HG02678 (cell line): ENCODE results near the gene ADRB1.

Experiments used
- ATAC-seq: cut with Tn5 transposase; IDR thresholded peaks from one replicate; pipeline ENCODE4 v1.9.1; 2021; ENCODE audit warnings: mild to moderate bottlenecking, moderate library complexity; ENCODE audit not compliant: unreplicated experiment

ADRB1 gene

GRCh38 chr10:114043532-114044246 lies at the start of gene ADRB1:
ADRB1 (plus strand) TSS chr10:114043866; CDS start chr10:114044133, 267 bp downstream.
- ATAC-seq: peak; percentile 59

GRCh38 chr10:113995201-113995600 lies 48.5 kb upstream of the ADRB1 start:
- no peak for ATAC-seq

GRCh38 chr10:113997428-113997827 lies 46.2 kb upstream of the ADRB1 start:
- ATAC-seq: no peak

- ATAC-seq: no peak
Observed at GRCh38 chr10:113999531-113999930, 44.1 kb upstream of the ADRB1 start.

GRCh38 chr10:114000457-114001010 lies 43.1 kb upstream of the ADRB1 start:
- no peak for ATAC-seq

- no peak for ATAC-seq
Observed at GRCh38 chr10:114002422-114002821, 41.2 kb upstream of the ADRB1 start.

- ATAC-seq: no peak
Observed at GRCh38 chr10:114003161-114003941, 40.3 kb upstream of the ADRB1 start.

GRCh38 chr10:114009281-114009996 lies 34.2 kb upstream of the ADRB1 start:
- no peak for ATAC-seq

- no peak for ATAC-seq
Observed at GRCh38 chr10:114010316-114010715, 33.4 kb upstream of the ADRB1 start.

GRCh38 chr10:114012650-114013049 lies 31.0 kb upstream of the ADRB1 start:
- ATAC-seq: no peak

GRCh38 chr10:114015708-114016107 lies 28.0 kb upstream of the ADRB1 start:
- no peak for ATAC-seq

GRCh38 chr10:114017271-114017670 lies 26.4 kb upstream of the ADRB1 start:
- ATAC-seq: no peak

- ATAC-seq: no peak
Observed at GRCh38 chr10:114017873-114018272, 25.8 kb upstream of the ADRB1 start.

- ATAC-seq: no peak
Observed at GRCh38 chr10:114019226-114019625, 24.4 kb upstream of the ADRB1 start.

GRCh38 chr10:114021154-114021553 lies 22.5 kb upstream of the ADRB1 start:
- no peak for ATAC-seq

- ATAC-seq: no peak
Observed at GRCh38 chr10:114021717-114022680, 21.7 kb upstream of the ADRB1 start.

GRCh38 chr10:114022766-114023597 lies 20.7 kb upstream of the ADRB1 start:
- ATAC-seq: no peak

GRCh38 chr10:114024876-114025610 lies 18.6 kb upstream of the ADRB1 start:
- ATAC-seq: peak; percentile 77
